ENCODE results near the gene RAC3.

- TF ChIP-seq TAF1 (IDR thresholded peaks at IDR 0.05; ENCODE audit: borderline replicate concordance, insufficient read depth, low read length) (no peak), POLR2AphosphoS5 (IDR thresholded peaks at IDR 0.05; ENCODE audit: low read depth, low read length) (no peak), SIN3A (IDR thresholded peaks at IDR 0.05; ENCODE audit: borderline replicate concordance, insufficient read depth, low read length) (no peak)
Observed at GRCh38 chr17:81999976-82000802, 31.3 kb upstream of the RAC3 start.

All from PFSK-1 (cell line).